Endodermal cell (in vitro differentiated cells): ENCODE measurements around the gene TTC24. TPM values are rescaled to one million over a fixed set of nuclear protein-coding genes. Genes with fewer than 3 reads are reported as not detected.
A peak's percentile ranks its signal among the peaks of the same experiment; 100 is the strongest.

Experiments
- DNase-seq: peaks from one replicate; pipeline ENCODE4 v3.0.0-alpha.2; 2017
- H3K27ac ChIP-seq: 2 replicates; pipeline ENCODE4 v1.5.1; 2013; ENCODE audit warnings: mild to moderate bottlenecking, low read depth, low read length, moderate library complexity
- H3K27me3 ChIP-seq: 2 replicates; pipeline ENCODE4 v1.6.1; 2013; ENCODE audit warnings: mild to moderate bottlenecking, low read length, moderate library complexity; ENCODE audit not compliant: insufficient read depth, control insufficient read depth, poor library complexity, severe bottlenecking
- H3K36me3 ChIP-seq: 2 replicates; pipeline ENCODE4 v1.7.0; 2013; ENCODE audit warnings: mild to moderate bottlenecking, low read length, moderate library complexity; ENCODE audit not compliant: control insufficient read depth, insufficient read depth
- H3K4me1 ChIP-seq: one replicate; pipeline ENCODE4 v1.7.0; 2013; ENCODE audit warnings: low read length; ENCODE audit not compliant: control insufficient read depth, insufficient read depth
- H3K4me3 ChIP-seq: 2 replicates; pipeline ENCODE4 v1.5.1; 2013; ENCODE audit warnings: mild to moderate bottlenecking, low read length, moderate library complexity
- H3K9ac ChIP-seq: 2 replicates; pipeline ENCODE4 v1.6.1; 2013; ENCODE audit warnings: mild to moderate bottlenecking, low read length, moderate library complexity; ENCODE audit not compliant: poor library complexity, severe bottlenecking; ENCODE audit errors: extremely low read depth
- H3K9me3 ChIP-seq: 2 replicates; pipeline ENCODE4 v1.6.1; 2013; ENCODE audit warnings: mild to moderate bottlenecking, low read length, moderate library complexity; ENCODE audit not compliant: control insufficient read depth
- H3K27ac Mint-ChIP-seq: 2 replicates; pipeline ENCODE4 v1.8.0; 2020; ENCODE audit warnings: mixed read lengths
- H3K27me3 Mint-ChIP-seq: 2 replicates; pipeline ENCODE4 v1.8.0; 2021; ENCODE audit warnings: mild to moderate bottlenecking, mixed read lengths; ENCODE audit not compliant: insufficient read depth
- H3K36me3 Mint-ChIP-seq: 2 replicates; pipeline ENCODE4 v1.8.0; 2020; ENCODE audit warnings: low read depth, mixed read lengths
- H3K4me1 Mint-ChIP-seq: 2 replicates; pipeline ENCODE4 v1.8.0; 2020; ENCODE audit warnings: mixed read lengths
- H3K4me3 Mint-ChIP-seq: 2 replicates; pipeline ENCODE4 v1.8.0; 2020; ENCODE audit warnings: mild to moderate bottlenecking, moderate library complexity, mixed read lengths
- H3K9me3 Mint-ChIP-seq: 2 replicates; pipeline ENCODE4 v1.8.0; 2020; ENCODE audit warnings: mild to moderate bottlenecking, mixed read lengths
- WGBS, 2 experiments: methylation state at CpG; one replicate each; pipeline versions ENCODE4 v1.1.5 to v1.1.7; 2013; ENCODE audit warnings: missing lambda C conversion rate in 2 of 2, mixed read lengths in 1 of 2; ENCODE audit not compliant: insufficient coverage in 1 of 2, insufficient read length in 1 of 2; 5-methylcytosine and 5-hydroxymethylcytosine counted together
- total RNA-seq, 2 donors: library from RNA; stranded (reverse); fragmentation: NEBNext Ultra II Directional in 1 of 2; extraction: Animal tissue kit (Norgen Biotek cat#: 25700) in 1 of 2; gene quantifications; 2 replicates in 1 of 2; 3 replicates in 1 of 2; pipeline ENCODE4 v1.2.1, GENCODE V29; 2021
- TF ChIP-seq, protein P1 (sequence below): fragments of 200-600 bp; sonication (generic); conservative IDR thresholded peaks from 2 replicates; pipeline ENCODE4 v1.5.0; 2021; ENCODE audit warnings: antibody characterized with exemption, mild to moderate bottlenecking

The TTC24 gene
- total RNA-seq, 2 donors from 2014 or later, result not detected

- no peak overlapping the region for H3K4me3 Mint-ChIP-seq
- H3K4me1 ChIP-seq, result no peaks in the 10 kb centered on the region
- peak overlapping the region; percentile 30 for H3K27ac Mint-ChIP-seq
- DNase-seq, result no peak
- no peaks in the 10 kb centered on the region for H3K9me3 Mint-ChIP-seq
- TF ChIP-seq, protein P1, sequence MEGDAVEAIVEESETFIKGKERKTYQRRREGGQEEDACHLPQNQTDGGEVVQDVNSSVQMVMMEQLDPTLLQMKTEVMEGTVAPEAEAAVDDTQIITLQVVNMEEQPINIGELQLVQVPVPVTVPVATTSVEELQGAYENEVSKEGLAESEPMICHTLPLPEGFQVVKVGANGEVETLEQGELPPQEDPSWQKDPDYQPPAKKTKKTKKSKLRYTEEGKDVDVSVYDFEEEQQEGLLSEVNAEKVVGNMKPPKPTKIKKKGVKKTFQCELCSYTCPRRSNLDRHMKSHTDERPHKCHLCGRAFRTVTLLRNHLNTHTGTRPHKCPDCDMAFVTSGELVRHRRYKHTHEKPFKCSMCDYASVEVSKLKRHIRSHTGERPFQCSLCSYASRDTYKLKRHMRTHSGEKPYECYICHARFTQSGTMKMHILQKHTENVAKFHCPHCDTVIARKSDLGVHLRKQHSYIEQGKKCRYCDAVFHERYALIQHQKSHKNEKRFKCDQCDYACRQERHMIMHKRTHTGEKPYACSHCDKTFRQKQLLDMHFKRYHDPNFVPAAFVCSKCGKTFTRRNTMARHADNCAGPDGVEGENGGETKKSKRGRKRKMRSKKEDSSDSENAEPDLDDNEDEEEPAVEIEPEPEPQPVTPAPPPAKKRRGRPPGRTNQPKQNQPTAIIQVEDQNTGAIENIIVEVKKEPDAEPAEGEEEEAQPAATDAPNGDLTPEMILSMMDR, result no peak
- H3K4me1 Mint-ChIP-seq, result peaks cover 12% of the 10 kb centered on the region
- H3K27ac ChIP-seq, result no peak overlapping the region
- no peak overlapping the region for H3K4me3 ChIP-seq
- H3K36me3 ChIP-seq, result peaks cover 64% of the 10 kb centered on the region
- no peaks in the 10 kb centered on the region for H3K27me3 ChIP-seq
- 67 to 88% methylated on average over 1 of the region's 1 CpG for WGBS, 2 experiments
- peaks cover 44% of the 10 kb centered on the region for H3K36me3 Mint-ChIP-seq
- no peak overlapping the region for H3K9ac ChIP-seq
- H3K27me3 Mint-ChIP-seq, result no peaks in the 10 kb centered on the region
- H3K9me3 ChIP-seq, result no peaks in the 10 kb centered on the region
Measured at GRCh38 chr1:156543066-156543465, 36.5 kb upstream of the TTC24 start.

DNA sequence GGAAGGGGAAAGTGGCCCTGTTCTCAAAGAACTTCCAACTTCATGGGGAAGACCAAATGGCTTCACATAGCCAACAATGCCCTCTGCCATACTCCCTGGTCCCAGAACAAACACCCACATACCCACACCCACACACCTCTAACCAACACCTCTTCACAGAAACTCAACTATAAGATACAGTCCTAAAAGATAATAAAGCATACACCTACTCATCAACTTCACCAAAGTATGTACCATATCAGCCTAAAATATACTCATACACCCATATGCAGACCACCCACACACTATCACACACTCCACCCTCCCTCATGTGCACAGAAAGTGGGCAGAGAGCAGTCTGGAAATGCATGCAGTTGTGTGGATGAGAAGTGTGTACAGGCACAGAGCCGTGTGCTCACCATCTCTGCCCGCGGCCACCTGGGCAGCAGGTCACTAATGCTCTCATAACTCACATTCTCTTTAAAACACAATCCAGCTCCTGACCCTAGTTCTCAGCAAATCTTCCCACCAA lies 34.9 kb upstream of the TTC24 start:
- H3K4me1 ChIP-seq, result no peaks in the 10 kb centered on the region
- H3K27me3 ChIP-seq, result no peaks in the 10 kb centered on the region
- peaks cover 57% of the 10 kb centered on the region for H3K36me3 ChIP-seq
- peaks cover 2% of the 10 kb centered on the region for H3K4me1 Mint-ChIP-seq
- no peak for DNase-seq
- H3K4me3 ChIP-seq, result no peak overlapping the region
- WGBS, 2 experiments, result 95% methylated on average over 3 of the region's 3 CpGs; no CpG with 5 or more reads in 1 of the 2 experiments
- no peaks in the 10 kb centered on the region for H3K27me3 Mint-ChIP-seq
- H3K27ac Mint-ChIP-seq, result no peak overlapping the region
- H3K27ac ChIP-seq, result no peak overlapping the region
- no peak overlapping the region for H3K9ac ChIP-seq
- H3K4me3 Mint-ChIP-seq, result no peak overlapping the region
- TF ChIP-seq, protein P1, result no peak
- H3K36me3 Mint-ChIP-seq, result peaks cover 35% of the 10 kb centered on the region
- no peaks in the 10 kb centered on the region for H3K9me3 ChIP-seq
- no peaks in the 10 kb centered on the region for H3K9me3 Mint-ChIP-seq

DNA sequence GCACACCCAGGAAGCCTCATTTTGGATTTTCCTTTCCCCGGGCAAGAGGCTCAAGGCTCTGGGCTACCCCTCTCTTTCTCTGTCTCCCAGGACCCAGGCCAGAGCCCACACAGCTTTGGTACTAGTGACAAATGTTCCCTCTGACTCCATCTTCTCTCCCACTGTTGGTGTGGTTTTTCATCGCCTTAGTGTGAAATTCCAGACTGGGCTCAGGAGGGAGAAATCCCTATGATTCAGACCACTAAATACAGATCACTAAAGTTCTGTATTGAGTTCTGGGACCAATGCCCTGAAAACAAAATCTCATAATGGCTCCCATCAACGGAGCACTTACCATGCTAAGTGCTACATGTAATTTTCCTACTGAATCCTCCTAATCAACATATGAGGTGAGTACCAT lies 33.3 kb upstream of the TTC24 start:
- peaks cover 56% of the 10 kb centered on the region for H3K36me3 ChIP-seq
- no peak overlapping the region for H3K4me3 ChIP-seq
- Mint-ChIP-seq H3K27ac (no peak overlapping the region), H3K9me3 (no peaks in the 10 kb centered on the region), H3K4me3 (no peak overlapping the region), H3K27me3 (no peaks in the 10 kb centered on the region), H3K36me3 (peaks cover 32% of the 10 kb centered on the region), H3K4me1 (no peaks in the 10 kb centered on the region)
- no peak for DNase-seq
- no peaks in the 10 kb centered on the region for H3K27me3 ChIP-seq
- H3K9ac ChIP-seq, result no peak overlapping the region
- 89 to 97% methylated on average over 3 of the region's 3 CpGs for WGBS, 2 experiments
- no peaks in the 10 kb centered on the region for H3K9me3 ChIP-seq
- H3K4me1 ChIP-seq, result no peaks in the 10 kb centered on the region
- no peak overlapping the region for H3K27ac ChIP-seq
- TF ChIP-seq, protein P1, result no peak
